Neural cell (in vitro differentiated cells): Measurements from ENCODE around the gene NR1H2. TPM values are rescaled to one million over a fixed set of nuclear protein-coding genes. Genes with fewer than 3 reads are reported as not detected.

ENCODE experiments used
- H2AFZ ChIP-seq: fragments of 200-600, 300-800 bp; sonication (generic), shearing (Covaris generic); 2 replicates; pipeline ENCODE4 v1.6.0; 2014; ENCODE audit warnings: low read depth, mild to moderate bottlenecking, antibody characterized with exemption, low read length, moderate library complexity
- H3F3A ChIP-seq: fragments of 200-600 bp; shearing (Covaris generic); 2 replicates; pipeline ENCODE4 v1.6.1; 2016; ENCODE audit warnings: mild to moderate bottlenecking, moderate library complexity, mixed read lengths, antibody characterized with exemption, low read length; ENCODE audit not compliant: insufficient read depth, poor library complexity, severe bottlenecking
- H3K27ac ChIP-seq: fragments of 200-600, 300-800 bp; sonication (generic), shearing (Covaris generic); 2 replicates; pipeline ENCODE4 v1.5.1; 2014; ENCODE audit warnings: mild to moderate bottlenecking, low read length, moderate library complexity
- H3K27me3 ChIP-seq: fragments of 300-800, 200-600 bp; sonication (generic), shearing (Covaris generic); 2 replicates; pipeline ENCODE4 v1.6.0; 2014; ENCODE audit warnings: mild to moderate bottlenecking, low read depth, low read length, moderate library complexity; ENCODE audit not compliant: insufficient read depth
- H3K36me3 ChIP-seq: fragments of 300-800, 200-600 bp; sonication (generic), shearing (Covaris generic); 2 replicates; pipeline ENCODE4 v1.5.1; 2014; ENCODE audit warnings: mild to moderate bottlenecking, antibody characterized with exemption, low read length, moderate library complexity; ENCODE audit not compliant: insufficient read depth
- H3K4me2 ChIP-seq: fragments of 300-800, 200-600 bp; sonication (generic), shearing (Covaris generic); 2 replicates; pipeline ENCODE4 v1.6.0; 2014; ENCODE audit warnings: mild to moderate bottlenecking, low read length
- H3K4me3 ChIP-seq: fragments of 300-800, 200-600 bp; sonication (generic), shearing (Covaris generic); 2 replicates; pipeline ENCODE4 v1.5.1; 2014; ENCODE audit warnings: mild to moderate bottlenecking, low read length, moderate library complexity
- H3K79me2 ChIP-seq: fragments of 200-600 bp; shearing (Covaris generic); replicated peaks from 2 replicates; pipeline ENCODE4 v1.6.0; 2014; ENCODE audit warnings: mild to moderate bottlenecking, low read length, moderate library complexity; ENCODE audit not compliant: insufficient read depth
- H3K9ac ChIP-seq: fragments of 300-800, 200-600 bp; sonication (generic), shearing (Covaris generic); 2 replicates; pipeline ENCODE4 v1.6.1; 2016; ENCODE audit warnings: mild to moderate bottlenecking, low read length, mixed read lengths
- H3K9me2 ChIP-seq: fragments of 200-600 bp; shearing (Covaris generic); 2 replicates; pipeline ENCODE4 v1.6.1; 2016; ENCODE audit warnings: mild to moderate bottlenecking, low read length, mixed read lengths; ENCODE audit not compliant: insufficient read depth
- H3K9me3 ChIP-seq: fragments of 200-600, 300-800 bp; sonication (generic), shearing (Covaris generic); 2 replicates; pipeline ENCODE4 v1.6.1; 2016; ENCODE audit warnings: mild to moderate bottlenecking, mixed run types, low read length, moderate library complexity, mixed read lengths
- H4K20me1 ChIP-seq: fragments of 200-600 bp; shearing (Covaris generic); 2 replicates; pipeline ENCODE4 v1.6.1; 2016; ENCODE audit warnings: mild to moderate bottlenecking, mixed run types; ENCODE audit not compliant: insufficient read depth
- EP300 ChIP-seq: fragments of 450-650 bp; conservative IDR thresholded peaks from 2 replicates; pipeline ENCODE4 v1.6.1; 2014; ENCODE audit warnings: antibody characterized with exemption, mild to moderate bottlenecking, moderate library complexity; ENCODE audit not compliant: poor library complexity, severe bottlenecking
- EZH2 ChIP-seq: fragments of 200-600, 300-800 bp; shearing (Covaris generic), sonication (generic); IDR thresholded peaks from 2 replicates; pipeline ENCODE4 v1.6.1; 2014; ENCODE audit warnings: antibody characterized with exemption, low read length, borderline replicate concordance, mild to moderate bottlenecking; ENCODE audit not compliant: insufficient read depth, poor library complexity, severe bottlenecking
- MXI1 ChIP-seq: fragments of 450-650 bp; conservative IDR thresholded peaks from 2 replicates; pipeline ENCODE4 v1.6.1; 2014; ENCODE audit warnings: antibody characterized with exemption, mild to moderate bottlenecking; ENCODE audit not compliant: poor library complexity, severe bottlenecking
- POLR2AphosphoS5 ChIP-seq: IDR thresholded peaks from 2 replicates; pipeline ENCODE4 v1.6.1; 2012
- RAD21 ChIP-seq: fragments of 450-650 bp; conservative IDR thresholded peaks from 2 replicates; pipeline ENCODE4 v1.6.1; 2014; ENCODE audit warnings: antibody characterized with exemption, mild to moderate bottlenecking, moderate library complexity
- SMC3 ChIP-seq: fragments of 450-650 bp; conservative IDR thresholded peaks from 2 replicates; pipeline ENCODE4 v1.6.1; 2014; ENCODE audit warnings: antibody characterized with exemption, mild to moderate bottlenecking, moderate library complexity; ENCODE audit not compliant: poor library complexity
- TAF1 ChIP-seq: IDR thresholded peaks from 2 replicates; pipeline ENCODE4 v1.6.1; 2012; ENCODE audit warnings: low read depth
- polyA plus RNA-seq: library from polyadenylated mRNA; depleted of rRNA; stranded (reverse); fragments of >200 nt; gene quantifications from 2 replicates; pipeline ENCODE4 v1.2.3, GENCODE V29; 2014
- TF ChIP-seq, protein P1 (sequence below): IDR thresholded peaks from 2 replicates; pipeline ENCODE4 v1.6.1; 2012; ENCODE audit warnings: borderline replicate concordance
- TF ChIP-seq, protein P2 (sequence below): fragments of 450-650 bp; IDR thresholded peaks from 2 replicates; pipeline ENCODE4 v1.5.1; 2014; ENCODE audit warnings: antibody characterized with exemption, mild to moderate bottlenecking, moderate library complexity; ENCODE audit not compliant: poor library complexity, severe bottlenecking

Gene NR1H2
- polyA plus RNA-seq, 1 donor from 2014 or later = 18.5 TPM

- H3K9me3 ChIP-seq = no peaks in the 10 kb centered on the region
- no peak overlapping the region for H2AFZ ChIP-seq
- no peak overlapping the region for H3K4me3 ChIP-seq
- H3K27ac ChIP-seq = no peak overlapping the region
- H3K9ac ChIP-seq = no peak overlapping the region
- H3K79me2 ChIP-seq = no peaks in the 10 kb centered on the region
- no peak overlapping the region for H3K4me2 ChIP-seq
- TF ChIP-seq, protein P1, sequence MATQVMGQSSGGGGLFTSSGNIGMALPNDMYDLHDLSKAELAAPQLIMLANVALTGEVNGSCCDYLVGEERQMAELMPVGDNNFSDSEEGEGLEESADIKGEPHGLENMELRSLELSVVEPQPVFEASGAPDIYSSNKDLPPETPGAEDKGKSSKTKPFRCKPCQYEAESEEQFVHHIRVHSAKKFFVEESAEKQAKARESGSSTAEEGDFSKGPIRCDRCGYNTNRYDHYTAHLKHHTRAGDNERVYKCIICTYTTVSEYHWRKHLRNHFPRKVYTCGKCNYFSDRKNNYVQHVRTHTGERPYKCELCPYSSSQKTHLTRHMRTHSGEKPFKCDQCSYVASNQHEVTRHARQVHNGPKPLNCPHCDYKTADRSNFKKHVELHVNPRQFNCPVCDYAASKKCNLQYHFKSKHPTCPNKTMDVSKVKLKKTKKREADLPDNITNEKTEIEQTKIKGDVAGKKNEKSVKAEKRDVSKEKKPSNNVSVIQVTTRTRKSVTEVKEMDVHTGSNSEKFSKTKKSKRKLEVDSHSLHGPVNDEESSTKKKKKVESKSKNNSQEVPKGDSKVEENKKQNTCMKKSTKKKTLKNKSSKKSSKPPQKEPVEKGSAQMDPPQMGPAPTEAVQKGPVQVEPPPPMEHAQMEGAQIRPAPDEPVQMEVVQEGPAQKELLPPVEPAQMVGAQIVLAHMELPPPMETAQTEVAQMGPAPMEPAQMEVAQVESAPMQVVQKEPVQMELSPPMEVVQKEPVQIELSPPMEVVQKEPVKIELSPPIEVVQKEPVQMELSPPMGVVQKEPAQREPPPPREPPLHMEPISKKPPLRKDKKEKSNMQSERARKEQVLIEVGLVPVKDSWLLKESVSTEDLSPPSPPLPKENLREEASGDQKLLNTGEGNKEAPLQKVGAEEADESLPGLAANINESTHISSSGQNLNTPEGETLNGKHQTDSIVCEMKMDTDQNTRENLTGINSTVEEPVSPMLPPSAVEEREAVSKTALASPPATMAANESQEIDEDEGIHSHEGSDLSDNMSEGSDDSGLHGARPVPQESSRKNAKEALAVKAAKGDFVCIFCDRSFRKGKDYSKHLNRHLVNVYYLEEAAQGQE = no peak
- TF ChIP-seq POLR2AphosphoS5 (no peak), TAF1 (no peak), MXI1 (no peak), SMC3 (no peak), EP300 (no peak), EZH2 (no peak), RAD21 (no peak)
- TF ChIP-seq, protein P2, sequence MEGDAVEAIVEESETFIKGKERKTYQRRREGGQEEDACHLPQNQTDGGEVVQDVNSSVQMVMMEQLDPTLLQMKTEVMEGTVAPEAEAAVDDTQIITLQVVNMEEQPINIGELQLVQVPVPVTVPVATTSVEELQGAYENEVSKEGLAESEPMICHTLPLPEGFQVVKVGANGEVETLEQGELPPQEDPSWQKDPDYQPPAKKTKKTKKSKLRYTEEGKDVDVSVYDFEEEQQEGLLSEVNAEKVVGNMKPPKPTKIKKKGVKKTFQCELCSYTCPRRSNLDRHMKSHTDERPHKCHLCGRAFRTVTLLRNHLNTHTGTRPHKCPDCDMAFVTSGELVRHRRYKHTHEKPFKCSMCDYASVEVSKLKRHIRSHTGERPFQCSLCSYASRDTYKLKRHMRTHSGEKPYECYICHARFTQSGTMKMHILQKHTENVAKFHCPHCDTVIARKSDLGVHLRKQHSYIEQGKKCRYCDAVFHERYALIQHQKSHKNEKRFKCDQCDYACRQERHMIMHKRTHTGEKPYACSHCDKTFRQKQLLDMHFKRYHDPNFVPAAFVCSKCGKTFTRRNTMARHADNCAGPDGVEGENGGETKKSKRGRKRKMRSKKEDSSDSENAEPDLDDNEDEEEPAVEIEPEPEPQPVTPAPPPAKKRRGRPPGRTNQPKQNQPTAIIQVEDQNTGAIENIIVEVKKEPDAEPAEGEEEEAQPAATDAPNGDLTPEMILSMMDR = no peak
- no peaks in the 10 kb centered on the region for H3K36me3 ChIP-seq
- H3F3A ChIP-seq = no peaks in the 10 kb centered on the region
- no peaks in the 10 kb centered on the region for H4K20me1 ChIP-seq
- H3K27me3 ChIP-seq = no peaks in the 10 kb centered on the region
- no peaks in the 10 kb centered on the region for H3K9me2 ChIP-seq
These were observed 23.1 kb downstream of the NR1H2 start for GRCh38 chr19:50399368-50399745.

DNA sequence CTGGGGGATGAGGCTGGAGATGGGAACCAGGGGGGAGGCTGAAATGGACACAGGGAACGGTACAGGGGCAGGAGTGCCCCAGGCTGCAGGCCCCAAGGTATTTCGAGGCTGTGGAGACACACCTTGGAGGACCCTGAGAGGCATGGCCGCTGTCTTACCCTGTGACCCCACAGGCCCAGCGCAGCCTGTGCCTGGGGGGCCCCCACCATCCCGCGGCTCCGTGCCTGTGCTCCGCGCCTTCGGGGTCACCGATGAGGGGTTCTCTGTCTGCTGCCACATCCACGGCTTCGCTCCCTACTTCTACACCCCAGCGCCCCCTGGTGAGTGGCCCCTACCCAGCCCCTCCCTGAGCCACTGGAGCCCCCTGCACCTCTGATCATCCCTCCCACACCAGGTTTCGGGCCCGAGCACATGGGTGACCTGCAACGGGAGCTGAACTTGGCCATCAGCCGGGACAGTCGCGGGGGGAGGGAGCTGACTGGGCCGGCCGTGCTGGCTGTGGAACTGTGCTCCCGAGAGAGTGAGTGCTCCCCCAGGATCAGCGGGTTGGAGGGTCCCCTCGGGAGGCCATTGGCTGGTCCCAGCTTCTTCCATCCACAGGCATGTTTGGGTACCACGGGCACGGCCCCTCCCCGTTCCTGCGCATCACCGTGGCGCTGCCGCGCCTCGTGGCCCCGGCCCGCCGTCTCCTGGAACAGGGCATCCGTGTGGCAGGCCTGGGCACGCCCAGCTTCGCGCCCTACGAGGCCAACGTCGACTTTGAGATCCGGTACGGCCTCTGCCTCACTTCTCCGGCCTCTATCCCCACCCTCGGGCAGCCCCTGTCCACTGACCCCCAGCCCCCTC, 25.6 kb downstream of the NR1H2 start:
- no peak overlapping the region for H3K4me3 ChIP-seq
- no peak overlapping the region for H3K27ac ChIP-seq
- H3K36me3 ChIP-seq = no peaks in the 10 kb centered on the region
- H2AFZ ChIP-seq = no peak overlapping the region
- H3K4me2 ChIP-seq = no peak overlapping the region
- TF ChIP-seq EZH2 (no peak), MXI1 (no peak), SMC3 (no peak), TAF1 (no peak), EP300 (no peak), RAD21 (no peak), POLR2AphosphoS5 (no peak)
- TF ChIP-seq, protein P2 = no peak
- TF ChIP-seq, protein P1 = no peak
- no peaks in the 10 kb centered on the region for H3K27me3 ChIP-seq
- no peaks in the 10 kb centered on the region for H3F3A ChIP-seq
- H4K20me1 ChIP-seq = no peaks in the 10 kb centered on the region
- H3K9me2 ChIP-seq = no peaks in the 10 kb centered on the region
- no peak overlapping the region for H3K9ac ChIP-seq
- no peaks in the 10 kb centered on the region for H3K79me2 ChIP-seq
- H3K9me3 ChIP-seq = no peaks in the 10 kb centered on the region
